Measurements from ENCODE around the gene TPK1. TPM values are rescaled to one million over a fixed set of nuclear protein-coding genes. Genes with fewer than 3 reads are reported as not detected.
A peak's percentile ranks its signal among the peaks of the same experiment; 100 is the strongest.

TPK1 gene
- total RNA-seq, 1 donor = 3.9 TPM

GRCh38 chr7:144723301-144723700 is 112.6 kb downstream of the TPK1 start:
- TF ChIP-seq CTCF (IDR thresholded peaks at IDR 0.05; ENCODE audit: insufficient read depth, low read depth, low read length) = no peak
- no peak overlapping the region for H3K4me3 ChIP-seq (ENCODE audit: low read depth, low read length)
- DNase-seq (ENCODE audit: low read depth) = no peak

GRCh38 chr7:144720710-144721109 is 115.1 kb downstream of the TPK1 start:
- no peak for DNase-seq (ENCODE audit: low read depth)
- no peak for TF ChIP-seq CTCF (IDR thresholded peaks at IDR 0.05; ENCODE audit: insufficient read depth, low read depth, low read length)
- no peak overlapping the region for H3K4me3 ChIP-seq (ENCODE audit: low read depth, low read length)

- no peak overlapping the region for H3K4me3 ChIP-seq (ENCODE audit: low read depth, low read length)
- no peak for TF ChIP-seq CTCF (IDR thresholded peaks at IDR 0.05; ENCODE audit: insufficient read depth, low read depth, low read length)
- DNase-seq (ENCODE audit: low read depth) = peak; percentile 49
Measured at GRCh38 chr7:144720149-144720548, 115.7 kb downstream of the TPK1 start.

- no peak for DNase-seq (ENCODE audit: low read depth)
- TF ChIP-seq CTCF (IDR thresholded peaks at IDR 0.05; ENCODE audit: insufficient read depth, low read depth, low read length) = no peak
Measured at GRCh38 chr7:144717720-144718119, 118.1 kb downstream of the TPK1 start.

GRCh38 chr7:144713850-144714249 is 122.0 kb downstream of the TPK1 start:
- DNase-seq (ENCODE audit: low read depth) = no peak
- H3K4me3 ChIP-seq (ENCODE audit: low read depth, low read length) = no peak overlapping the region
- no peak for TF ChIP-seq CTCF (IDR thresholded peaks at IDR 0.05; ENCODE audit: insufficient read depth, low read depth, low read length)

More at GRCh38 chr7:144717720-144718119, 118.1 kb downstream of the TPK1 start:
- H3K4me3 ChIP-seq (ENCODE audit: low read depth, low read length) = no peak overlapping the region

GRCh38 chr7:144710791-144711190 is 125.1 kb downstream of the TPK1 start:
- TF ChIP-seq CTCF (IDR thresholded peaks at IDR 0.05; ENCODE audit: insufficient read depth, low read depth, low read length) = no peak
- DNase-seq (ENCODE audit: low read depth) = no peak
- H3K4me3 ChIP-seq (ENCODE audit: low read depth, low read length) = no peak overlapping the region

- no peak for TF ChIP-seq CTCF (IDR thresholded peaks at IDR 0.05; ENCODE audit: insufficient read depth, low read depth, low read length)
- no peak for DNase-seq (ENCODE audit: low read depth)
- no peak overlapping the region for H3K4me3 ChIP-seq (ENCODE audit: low read depth, low read length)
Measured at GRCh38 chr7:144709066-144709465, 126.8 kb downstream of the TPK1 start.
